22Rv1 (cell line): ENCODE results near the gene TBC1D22A.
"Not testable (repeated sequence)": the region's sequence is repeated elsewhere in the genome, so short reads cannot be mapped to it uniquely, and the experiment has no call there.

Experiments used
- H3K27ac ChIP-seq: fragments of 450-650 bp; 2 replicates; pipeline ENCODE4 v1.5.1; 2017
- ZFX ChIP-seq: fragments of 450-650 bp; IDR thresholded peaks from 2 replicates; pipeline ENCODE4 v1.6.1; 2017; ENCODE audit warnings: antibody characterized with exemption, borderline replicate concordance
- TF ChIP-seq, protein P1 (sequence below): fragments of 450-650 bp; IDR thresholded peaks from 2 replicates; pipeline ENCODE4 v1.5.1; 2017; ENCODE audit warnings: mild to moderate bottlenecking

Gene TBC1D22A

DNA sequence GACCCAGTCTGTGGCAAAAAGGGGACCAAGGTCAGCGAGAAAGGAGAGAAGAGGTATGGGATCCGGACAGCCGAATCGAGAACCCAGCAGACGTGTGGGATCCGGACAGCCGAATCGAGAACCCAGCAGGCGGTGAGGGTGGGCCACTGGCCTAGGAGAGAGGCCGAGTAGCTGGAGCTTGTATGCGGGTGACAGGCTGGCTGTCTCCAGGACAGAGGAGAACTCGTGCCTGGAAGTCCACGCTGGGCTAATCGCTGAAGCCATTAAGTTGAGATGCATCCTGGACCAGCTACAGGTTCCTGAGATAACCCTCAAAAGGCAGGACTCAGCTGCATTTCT lies 30.4 kb upstream of the TBC1D22A start:
- TF ChIP-seq ZFX: no peak
- H3K27ac ChIP-seq: no peak overlapping the region

DNA sequence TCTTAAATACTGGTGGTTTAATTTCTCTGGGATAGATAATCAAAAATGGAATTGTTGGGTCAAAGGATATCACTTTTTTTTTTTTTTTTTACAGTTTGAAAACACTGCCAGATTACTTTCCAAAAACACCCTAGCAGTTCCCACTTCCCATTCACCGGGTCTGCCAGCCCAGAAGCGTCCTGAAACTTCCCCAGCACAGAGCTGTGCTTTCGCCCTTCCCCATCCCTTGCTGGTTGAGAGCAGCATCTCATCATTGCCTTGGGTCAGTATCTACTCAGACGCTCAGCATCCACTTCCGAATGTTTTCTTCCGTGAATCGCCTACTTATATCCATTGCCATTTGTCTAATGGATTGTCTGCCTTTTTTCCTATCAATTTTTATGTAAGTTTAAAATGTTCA lies 29.9 kb upstream of the TBC1D22A start:
- H3K27ac ChIP-seq: no peak overlapping the region
- TF ChIP-seq, protein P1, sequence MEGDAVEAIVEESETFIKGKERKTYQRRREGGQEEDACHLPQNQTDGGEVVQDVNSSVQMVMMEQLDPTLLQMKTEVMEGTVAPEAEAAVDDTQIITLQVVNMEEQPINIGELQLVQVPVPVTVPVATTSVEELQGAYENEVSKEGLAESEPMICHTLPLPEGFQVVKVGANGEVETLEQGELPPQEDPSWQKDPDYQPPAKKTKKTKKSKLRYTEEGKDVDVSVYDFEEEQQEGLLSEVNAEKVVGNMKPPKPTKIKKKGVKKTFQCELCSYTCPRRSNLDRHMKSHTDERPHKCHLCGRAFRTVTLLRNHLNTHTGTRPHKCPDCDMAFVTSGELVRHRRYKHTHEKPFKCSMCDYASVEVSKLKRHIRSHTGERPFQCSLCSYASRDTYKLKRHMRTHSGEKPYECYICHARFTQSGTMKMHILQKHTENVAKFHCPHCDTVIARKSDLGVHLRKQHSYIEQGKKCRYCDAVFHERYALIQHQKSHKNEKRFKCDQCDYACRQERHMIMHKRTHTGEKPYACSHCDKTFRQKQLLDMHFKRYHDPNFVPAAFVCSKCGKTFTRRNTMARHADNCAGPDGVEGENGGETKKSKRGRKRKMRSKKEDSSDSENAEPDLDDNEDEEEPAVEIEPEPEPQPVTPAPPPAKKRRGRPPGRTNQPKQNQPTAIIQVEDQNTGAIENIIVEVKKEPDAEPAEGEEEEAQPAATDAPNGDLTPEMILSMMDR: no peak
- TF ChIP-seq ZFX: no peak

DNA sequence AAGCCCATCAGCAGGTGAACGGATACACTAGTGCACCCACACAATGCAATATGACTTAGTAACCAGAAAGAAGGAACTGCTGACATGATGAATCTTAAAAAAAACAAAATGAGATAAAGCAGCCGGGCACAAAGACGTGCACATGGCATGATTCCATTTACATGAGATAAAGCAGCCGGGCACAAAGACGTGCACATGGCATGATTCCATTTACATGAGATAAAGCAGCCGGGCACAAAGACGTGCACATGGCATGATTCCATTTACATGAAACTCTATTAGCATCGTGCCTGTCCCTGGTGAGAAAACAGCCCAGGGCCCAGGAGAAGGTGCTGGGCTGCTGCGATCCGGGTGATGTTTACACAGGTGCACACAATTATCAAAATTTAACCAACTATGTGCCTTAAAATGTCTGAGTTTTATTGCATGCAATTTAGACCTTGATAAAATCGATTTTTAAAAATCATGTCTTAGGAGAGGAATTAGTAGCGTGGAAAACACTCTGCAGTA lies 28.2 kb upstream of the TBC1D22A start:
- H3K27ac ChIP-seq: not testable (repeated sequence)

DNA sequence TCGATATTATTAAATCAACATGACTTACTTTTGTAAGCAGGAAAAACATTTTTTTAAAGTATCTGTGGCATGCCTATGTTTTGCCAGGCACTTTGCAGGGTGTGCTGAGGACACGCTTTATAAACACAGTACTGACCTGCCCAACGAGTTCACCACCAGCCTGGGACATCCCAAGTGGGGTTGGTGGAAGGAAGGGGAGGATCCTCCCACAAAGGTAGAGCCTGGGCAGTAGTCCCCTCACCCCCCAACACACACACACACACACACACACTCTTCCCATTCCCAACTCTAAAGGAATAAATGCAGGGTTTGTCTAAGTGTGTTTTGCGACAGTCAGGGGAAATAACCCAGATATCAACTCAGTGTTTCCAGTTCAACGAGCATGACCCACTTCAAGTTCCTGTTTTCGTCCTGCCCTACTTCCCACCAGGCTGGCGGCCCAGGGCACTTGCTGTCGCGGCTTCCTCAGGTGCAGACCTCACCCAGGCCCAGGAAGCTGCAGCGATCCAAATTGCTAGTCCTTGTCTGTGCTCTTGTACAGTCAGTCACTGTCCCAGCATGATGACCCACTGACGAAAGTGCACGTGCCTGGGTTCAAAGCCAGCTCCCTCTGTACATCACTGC lies 27.5 kb upstream of the TBC1D22A start:
- TF ChIP-seq ZFX: no peak
- TF ChIP-seq, protein P1: no peak
- H3K27ac ChIP-seq: no peak overlapping the region

DNA sequence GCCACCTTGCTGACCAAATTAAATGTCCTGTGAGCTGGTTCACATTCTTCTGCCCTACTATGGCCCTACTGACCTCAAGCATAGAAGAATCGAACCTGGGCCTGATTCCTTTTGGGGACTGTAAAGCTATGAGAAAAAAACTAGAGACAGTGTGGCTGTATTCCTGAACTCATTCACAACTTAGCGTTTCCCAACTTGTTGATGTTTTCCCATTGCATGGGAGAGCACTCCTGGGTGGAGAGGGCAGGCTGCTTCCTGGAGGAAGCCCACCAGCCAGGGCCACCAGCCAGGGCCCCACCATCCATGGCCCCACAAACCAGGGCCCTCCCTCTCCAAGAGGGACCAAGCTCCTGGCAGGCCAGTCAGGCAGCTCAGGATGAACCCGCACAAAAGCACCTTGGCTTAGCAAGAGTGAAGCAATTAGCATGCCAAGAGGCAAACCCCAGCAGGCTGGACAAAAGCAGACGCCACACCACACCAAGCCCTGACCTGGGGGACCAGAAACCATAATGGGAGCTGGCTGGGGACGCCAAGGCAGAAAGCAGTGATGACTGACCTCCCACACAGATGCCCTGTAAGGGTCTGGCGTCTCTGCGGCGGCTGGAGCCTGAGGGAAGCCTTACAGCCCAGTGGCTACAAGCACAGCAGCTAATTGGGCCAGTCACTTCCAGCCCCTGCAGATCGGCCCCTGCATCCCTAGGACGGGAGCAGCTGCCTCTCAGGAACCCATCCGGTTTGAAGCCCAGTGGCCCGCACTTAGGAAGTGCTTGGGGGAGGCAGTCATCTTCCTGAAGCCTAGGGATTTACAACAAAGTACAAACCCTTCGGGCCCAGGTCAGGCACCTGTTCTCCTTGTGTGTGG lies 26.5 kb upstream of the TBC1D22A start:
- TF ChIP-seq ZFX: no peak
- TF ChIP-seq, protein P1: no peak
- H3K27ac ChIP-seq: no peak overlapping the region

DNA sequence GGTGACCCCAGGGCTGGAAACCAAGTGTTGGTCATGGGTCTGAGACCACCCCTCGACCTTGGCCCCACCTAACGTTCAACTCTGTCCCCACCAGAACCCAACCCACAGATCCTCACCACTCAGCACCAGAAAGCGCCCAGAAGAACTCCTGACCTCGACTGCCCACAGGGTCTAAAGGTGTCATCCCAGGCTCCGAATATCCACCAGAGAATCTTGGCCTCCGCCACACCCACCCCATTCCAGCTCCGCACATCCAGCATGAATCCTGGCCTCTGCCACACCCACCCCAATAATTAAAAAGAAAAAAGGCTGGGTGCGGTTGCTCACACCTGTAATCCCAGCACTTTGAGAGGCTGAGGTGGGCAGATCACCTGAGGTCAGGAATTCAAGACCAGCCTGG lies 25.7 kb upstream of the TBC1D22A start:
- TF ChIP-seq, protein P1: no peak
- no peak for TF ChIP-seq ZFX
- H3K27ac ChIP-seq: no peak overlapping the region

DNA sequence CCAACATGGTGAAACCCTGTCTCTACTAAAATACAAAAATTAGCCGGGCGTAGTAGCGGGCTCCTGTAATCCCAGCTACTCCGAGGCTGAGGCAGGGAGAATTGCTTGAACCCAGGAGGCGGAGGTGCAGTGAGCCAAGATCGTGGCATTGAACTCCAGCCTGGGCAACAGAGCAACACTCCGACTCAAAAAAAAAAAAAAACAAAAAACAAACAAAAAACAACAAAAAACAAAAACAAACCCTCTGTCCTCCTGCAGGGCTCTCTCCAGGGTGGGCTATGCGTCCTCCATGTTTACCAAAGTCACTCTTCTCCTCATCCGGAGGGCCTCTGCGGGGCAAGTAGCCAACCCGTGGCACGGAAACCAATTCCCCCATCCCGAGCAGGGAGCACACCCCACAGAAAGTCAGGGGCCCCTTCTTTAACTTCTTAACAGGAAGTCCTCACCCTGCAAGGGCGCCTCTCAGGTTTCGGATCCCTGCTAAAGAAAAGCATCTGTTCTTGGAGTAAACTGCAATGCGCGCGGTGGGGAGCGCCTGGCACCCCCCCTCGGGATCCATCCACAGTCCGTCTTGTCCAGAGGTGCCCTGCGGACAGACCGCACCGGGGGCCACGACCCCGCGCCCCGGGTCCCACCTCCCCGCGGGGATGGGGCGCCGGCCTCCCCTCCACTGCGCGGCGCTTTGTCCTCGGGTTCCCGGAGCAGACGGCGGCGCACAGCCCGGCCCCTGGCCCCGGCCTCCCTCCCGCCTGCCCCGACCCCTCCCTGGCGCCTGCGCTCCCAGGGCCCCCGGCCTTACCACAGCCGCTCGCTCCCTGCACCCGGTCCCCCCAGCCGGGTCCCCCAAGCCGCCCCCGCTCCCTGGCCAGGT lies 25.1 kb upstream of the TBC1D22A start:
- no peak overlapping the region for H3K27ac ChIP-seq
- TF ChIP-seq, protein P1: no peak
